Stimulated activated CD8-positive, alpha-beta memory T cell treated with anti-CD3 and anti-CD28 coated beads, Interleukin-15, amount 100 ng/mL, for 48 hours (primary cell): Measurements from ENCODE around the gene KMT2B.

Source experiments
- DNase-seq, 2 donors: peaks; one replicate each; pipeline ENCODE4 v3.0.0-alpha.2; 2020; ENCODE audit warnings: low read depth in 2 of 2

Gene KMT2B

DNA sequence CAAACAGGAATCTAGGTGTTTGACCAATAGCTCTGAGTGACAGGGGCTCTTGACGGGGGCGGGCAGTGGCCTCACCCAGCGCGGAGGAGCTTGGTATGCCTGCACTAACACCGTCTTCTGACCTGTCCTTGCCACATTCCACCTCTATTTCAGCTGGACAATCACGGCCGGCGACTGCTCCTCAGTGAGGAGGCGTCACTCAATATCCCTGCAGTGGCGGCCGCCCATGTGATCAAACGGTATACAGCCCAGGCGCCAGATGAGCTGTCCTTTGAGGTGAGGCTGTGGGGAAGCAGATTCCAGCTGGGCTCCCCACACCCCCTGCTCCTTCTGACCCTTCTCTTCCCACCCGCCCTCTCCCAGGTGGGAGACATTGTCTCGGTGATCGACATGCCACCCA is 62.3 kb downstream of the KMT2B start:
- DNase-seq, result no peak

DNA sequence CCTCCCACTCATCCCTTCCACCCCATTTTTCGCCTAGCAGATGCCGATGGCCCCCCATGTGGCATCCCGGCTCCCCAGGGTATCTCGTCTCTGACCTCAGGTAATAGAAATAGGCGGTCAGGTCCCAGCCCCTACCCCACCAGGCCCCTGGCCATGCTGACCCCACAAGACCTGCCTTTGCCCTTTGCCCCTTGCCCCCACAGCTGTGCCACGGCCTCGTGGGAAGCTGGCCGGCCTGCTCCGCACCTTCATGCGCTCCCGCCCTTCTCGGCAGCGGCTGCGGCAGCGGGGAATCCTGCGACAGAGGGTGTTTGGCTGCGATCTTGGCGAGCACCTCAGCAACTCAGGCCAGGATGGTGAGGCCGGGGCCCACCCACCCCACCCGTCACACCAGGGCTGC is 62.9 kb downstream of the KMT2B start:
- DNase-seq, result no peak

DNA sequence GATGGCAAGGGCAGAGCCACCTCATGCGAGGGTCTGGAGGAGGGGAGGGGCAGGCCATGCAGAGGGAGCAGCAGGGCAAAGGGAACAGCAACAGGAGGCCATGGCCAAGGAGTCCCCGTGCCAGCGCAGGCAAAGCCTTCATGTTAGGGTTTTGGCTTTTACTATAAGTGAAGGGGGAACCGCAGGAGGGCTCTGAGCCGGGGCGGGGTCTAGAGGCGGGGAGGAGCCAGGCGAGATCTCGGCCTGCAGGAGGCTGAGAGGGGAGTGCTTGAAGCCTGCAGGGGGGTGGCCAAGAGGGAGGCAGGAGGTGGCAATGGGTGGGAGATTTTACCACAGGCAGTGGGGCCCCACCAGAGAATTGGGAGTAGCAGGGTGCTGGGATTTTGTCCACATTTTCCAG is 63.8 kb downstream of the KMT2B start:
- DNase-seq, result no peak

DNA sequence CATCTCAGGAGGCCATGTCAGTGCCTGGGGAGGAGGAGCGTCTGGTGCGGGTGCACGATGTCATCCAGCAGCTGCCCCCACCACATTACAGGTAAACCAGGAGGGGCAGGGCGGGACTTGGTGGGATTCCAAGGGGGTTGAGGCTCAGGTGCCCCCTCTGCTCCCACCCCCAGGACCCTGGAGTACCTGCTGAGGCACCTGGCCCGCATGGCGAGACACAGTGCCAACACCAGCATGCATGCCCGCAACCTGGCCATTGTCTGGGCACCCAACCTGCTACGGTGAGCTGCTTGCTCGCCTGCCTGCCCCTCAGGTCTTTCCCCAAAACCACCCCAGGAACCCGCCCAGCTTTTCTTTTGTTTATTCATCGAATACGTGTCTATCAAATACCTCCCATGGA is 64.8 kb downstream of the KMT2B start:
- no peak for DNase-seq

DNA sequence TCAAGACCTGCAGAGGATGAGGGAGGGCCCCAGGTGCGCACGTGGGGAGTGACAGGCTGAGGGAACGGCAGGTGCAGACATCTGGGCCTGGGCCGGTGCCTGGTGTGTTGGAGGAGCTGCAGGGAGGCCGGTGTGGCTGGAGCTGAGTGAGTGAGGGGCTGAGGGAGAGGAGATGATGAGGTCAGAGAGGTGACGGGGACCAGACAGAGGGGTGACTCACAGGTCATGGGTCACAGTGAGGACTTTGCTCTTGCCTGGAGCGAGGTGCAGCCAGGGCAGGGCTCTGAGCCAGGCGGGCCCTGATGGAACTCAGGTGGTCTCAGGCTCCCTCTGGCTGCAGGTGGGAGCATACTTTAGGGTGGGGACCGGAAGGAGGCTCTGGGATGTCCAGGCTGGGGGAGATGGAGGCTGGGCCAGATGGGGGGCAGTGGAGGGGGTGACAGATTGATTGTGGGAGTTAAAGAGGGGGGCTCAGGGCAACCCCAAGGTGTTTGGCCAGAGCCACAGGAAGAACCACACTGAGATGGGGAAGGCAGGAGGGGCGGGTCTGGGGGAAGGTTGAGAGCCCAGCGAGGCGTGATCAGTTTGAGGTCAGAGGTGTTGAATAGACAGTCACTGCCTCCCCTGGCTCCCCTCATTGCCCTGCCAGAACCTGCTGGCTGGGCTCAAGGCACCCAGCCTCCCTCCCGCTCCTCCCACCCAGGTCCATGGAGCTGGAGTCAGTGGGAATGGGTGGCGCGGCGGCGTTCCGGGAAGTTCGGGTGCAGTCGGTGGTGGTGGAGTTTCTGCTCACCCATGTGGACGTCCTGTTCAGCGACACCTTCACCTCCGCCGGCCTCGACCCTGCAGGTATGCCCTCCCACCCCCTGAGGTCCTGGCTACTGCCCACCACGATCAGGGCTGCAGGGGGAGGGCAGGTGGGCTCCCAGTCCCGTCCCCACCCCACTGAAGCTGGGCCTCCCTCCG is 65.9 kb downstream of the KMT2B start:
- DNase-seq, result no peak

DNA sequence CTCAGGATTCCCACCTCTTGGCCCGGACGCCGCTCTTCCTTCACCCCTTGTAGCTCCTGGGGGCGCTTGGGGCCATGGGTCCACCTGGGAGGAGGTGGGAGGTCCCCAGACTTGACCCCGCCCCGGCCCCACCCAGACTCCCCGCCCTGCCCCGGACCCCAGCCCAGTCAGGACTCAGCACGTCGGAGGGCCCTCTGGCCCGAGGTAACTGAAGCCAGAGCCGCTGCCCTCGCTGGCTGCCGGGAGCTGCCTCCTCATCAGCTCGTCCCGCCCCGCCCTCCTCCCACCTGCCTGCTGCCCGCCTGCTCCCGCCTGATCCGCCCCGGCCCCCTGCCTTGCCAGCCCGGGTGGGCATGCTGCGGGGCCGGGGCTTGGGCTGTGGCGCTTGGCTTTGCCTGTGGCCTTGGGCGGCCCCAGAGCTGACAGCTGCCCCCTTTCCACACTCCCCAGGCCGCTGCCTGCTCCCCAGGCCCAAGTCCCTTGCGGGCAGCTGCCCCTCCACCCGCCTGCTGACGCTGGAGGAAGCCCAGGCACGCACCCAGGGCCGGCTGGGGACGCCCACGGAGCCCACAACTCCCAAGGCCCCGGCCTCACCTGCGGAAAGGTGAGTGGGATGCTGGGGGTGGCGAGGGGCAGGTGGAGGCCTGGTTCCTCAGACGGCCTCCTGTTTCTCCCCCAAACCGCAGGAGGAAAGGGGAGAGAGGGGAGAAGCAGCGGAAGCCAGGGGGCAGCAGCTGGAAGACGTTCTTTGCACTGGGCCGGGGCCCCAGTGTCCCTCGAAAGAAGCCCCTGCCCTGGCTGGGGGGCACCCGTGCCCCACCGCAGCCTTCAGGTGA is 66.9 kb downstream of the KMT2B start:
- DNase-seq, result no peak

DNA sequence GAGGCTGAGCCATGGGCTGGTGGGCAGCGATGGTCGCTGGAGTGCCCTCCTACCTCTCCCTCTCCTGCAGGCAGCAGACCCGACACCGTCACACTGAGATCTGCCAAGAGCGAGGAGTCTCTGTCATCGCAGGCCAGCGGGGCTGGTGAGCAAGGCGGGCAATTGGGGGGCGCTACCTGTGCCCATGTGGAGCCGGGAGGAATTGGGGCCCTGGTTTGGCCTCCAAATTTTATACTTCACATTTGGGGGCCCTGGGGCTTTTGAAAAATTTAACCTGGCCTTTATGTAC is 67.5 kb downstream of the KMT2B start:
- no peak for DNase-seq

DNA sequence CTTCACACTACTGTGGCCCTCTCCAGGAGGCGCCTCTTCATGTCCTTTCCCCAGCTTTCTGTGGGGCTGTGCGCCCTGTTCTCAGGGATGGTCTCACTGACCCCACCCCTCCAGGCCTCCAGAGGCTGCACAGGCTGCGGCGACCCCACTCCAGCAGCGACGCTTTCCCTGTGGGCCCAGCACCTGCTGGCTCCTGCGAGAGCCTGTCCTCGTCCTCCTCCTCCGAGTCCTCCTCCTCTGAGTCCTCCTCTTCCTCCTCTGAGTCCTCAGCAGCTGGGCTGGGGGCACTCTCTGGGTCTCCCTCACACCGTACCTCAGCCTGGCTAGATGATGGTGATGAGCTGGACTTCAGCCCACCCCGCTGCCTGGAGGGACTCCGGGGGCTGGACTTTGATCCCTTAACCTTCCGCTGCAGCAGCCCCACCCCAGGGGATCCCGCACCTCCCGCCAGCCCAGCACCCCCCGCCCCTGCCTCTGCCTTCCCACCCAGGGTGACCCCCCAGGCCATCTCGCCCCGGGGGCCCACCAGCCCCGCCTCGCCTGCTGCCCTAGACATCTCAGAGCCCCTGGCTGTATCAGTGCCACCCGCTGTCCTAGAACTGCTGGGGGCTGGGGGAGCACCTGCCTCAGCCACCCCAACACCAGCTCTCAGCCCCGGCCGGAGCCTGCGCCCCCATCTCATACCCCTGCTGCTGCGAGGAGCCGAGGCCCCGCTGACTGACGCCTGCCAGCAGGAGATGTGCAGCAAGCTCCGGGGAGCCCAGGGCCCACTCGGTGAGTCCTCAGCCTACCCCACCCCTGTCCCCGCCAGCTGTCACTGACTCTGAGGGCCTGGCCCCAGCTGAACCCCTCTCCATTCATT is 68.7 kb downstream of the KMT2B start:
- no peak for DNase-seq

DNA sequence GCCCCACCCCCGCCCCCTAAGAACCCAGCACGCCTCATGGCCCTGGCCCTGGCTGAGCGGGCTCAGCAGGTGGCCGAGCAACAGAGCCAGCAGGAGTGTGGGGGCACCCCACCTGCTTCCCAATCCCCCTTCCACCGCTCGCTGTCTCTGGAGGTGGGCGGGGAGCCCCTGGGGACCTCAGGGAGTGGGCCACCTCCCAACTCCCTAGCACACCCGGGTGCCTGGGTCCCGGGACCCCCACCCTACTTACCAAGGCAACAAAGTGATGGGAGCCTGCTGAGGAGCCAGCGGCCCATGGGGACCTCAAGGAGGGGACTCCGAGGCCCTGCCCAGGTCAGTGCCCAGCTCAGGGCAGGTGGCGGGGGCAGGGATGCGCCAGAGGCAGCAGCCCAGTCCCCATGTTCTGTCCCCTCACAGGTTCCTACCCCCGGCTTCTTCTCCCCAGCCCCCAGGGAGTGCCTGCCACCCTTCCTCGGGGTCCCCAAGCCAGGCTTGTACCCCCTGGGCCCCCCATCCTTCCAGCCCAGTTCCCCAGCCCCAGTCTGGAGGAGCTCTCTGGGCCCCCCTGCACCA is 69.5 kb downstream of the KMT2B start:
- DNase-seq, result no peak
